Activated naive CD4-positive, alpha-beta T cell treated with anti-CD3 and anti-CD28 coated beads for 36 hours (primary cell): ENCODE data around the gene RASSF8. TPM values are rescaled to one million over a fixed set of nuclear protein-coding genes. Genes with fewer than 3 reads are reported as not detected.
"Not testable (repeated sequence)": the region's sequence is repeated elsewhere in the genome, so short reads cannot be mapped to it uniquely, and the experiment has no call there.

ENCODE experiments used
- CTCF ChIA-PET: fragments of 350-600 bp; sonication (Branson Sonifier 250); formaldehyde crosslinking; loops from one replicate; lab custom pipeline; 2021; ENCODE audit warnings: antibody characterized with exemption; lab: Charles Lee
- DNase-seq: peaks from one replicate; pipeline ENCODE4 v3.0.0-alpha.2; 2020
- H3K27ac Mint-ChIP-seq: one replicate; pipeline ENCODE4 v1.8.0; 2021; ENCODE audit warnings: mild to moderate bottlenecking, mixed read lengths
- H3K27me3 Mint-ChIP-seq: one replicate; pipeline ENCODE4 v1.8.0; 2021; ENCODE audit warnings: low read depth, mixed read lengths
- H3K36me3 Mint-ChIP-seq: one replicate; pipeline ENCODE4 v1.8.0; 2021; ENCODE audit warnings: low read depth, mixed read lengths
- H3K4me1 Mint-ChIP-seq: one replicate; pipeline ENCODE4 v1.8.0; 2021; ENCODE audit warnings: low read depth, mixed read lengths
- H3K4me3 Mint-ChIP-seq: one replicate; pipeline ENCODE4 v1.8.0; 2021; ENCODE audit warnings: mild to moderate bottlenecking, moderate library complexity, mixed read lengths
- H3K9me3 Mint-ChIP-seq: one replicate; pipeline ENCODE4 v1.8.0; 2021; ENCODE audit warnings: mixed read lengths
- intact Hi-C: fragments of 100-400 bp; cut with micrococcal nuclease; formaldehyde crosslinking; loops from one replicate; pipeline ENCODE4 v1.15.1; 2023
- total RNA-seq, 2 experiments: library from RNA; stranded (reverse); gene quantifications; one replicate each; pipeline ENCODE4 v1.2.3, GENCODE V29; 2021

RASSF8 gene
- total RNA-seq, 2 experiments from 2014 or later = 0.32 to 0.81 TPM

- Mint-ChIP-seq H3K4me3 (no peak overlapping the region), H3K36me3 (no peaks in the 10 kb centered on the region), H3K4me1 (no peaks in the 10 kb centered on the region), H3K9me3 (no peaks in the 10 kb centered on the region), H3K27me3 (no peaks in the 10 kb centered on the region), H3K27ac (no peak overlapping the region)
- CTCF ChIA-PET = interaction anchor here (1.3 kb wide), 1 partner anchor 24 kb away, joined by 4 read pairs; no protein-coding TSS in a partner anchor
- intact Hi-C loops = no loop called here
- no peak for DNase-seq
These were observed 97.9 kb downstream of the RASSF8 start for GRCh38 chr12:26056335-26056734.

GRCh38 chr12:26057271-26057670 lies 98.8 kb downstream of the RASSF8 start:
- H3K9me3 Mint-ChIP-seq, intact Hi-C loops, DNase-seq, H3K4me3 Mint-ChIP-seq, H3K27ac Mint-ChIP-seq, H3K36me3 Mint-ChIP-seq, CTCF ChIA-PET, H3K27me3 Mint-ChIP-seq, H3K4me1 Mint-ChIP-seq: not testable (repeated sequence)

DNA sequence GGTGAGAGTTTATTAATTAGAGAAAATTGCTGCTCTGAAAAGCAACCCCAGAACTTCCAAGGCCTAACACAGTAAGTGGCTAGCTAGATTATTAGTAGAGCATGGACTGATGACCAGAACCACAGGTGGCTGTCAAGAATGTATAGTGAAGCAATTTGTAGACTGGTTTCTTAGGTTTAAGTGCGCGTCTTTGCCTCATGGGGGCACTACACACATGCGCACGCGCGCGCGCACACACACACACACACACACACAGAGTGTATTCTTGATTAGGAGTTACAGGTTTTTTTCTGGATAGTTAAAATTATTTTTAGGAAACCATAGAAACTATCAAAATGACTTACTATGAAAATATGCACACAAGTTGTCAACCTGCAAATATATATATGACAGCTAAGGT lies 99.8 kb downstream of the RASSF8 start:
- Mint-ChIP-seq H3K27ac (no peak overlapping the region), H3K27me3 (peaks cover 2% of the 10 kb centered on the region), H3K4me3 (no peak overlapping the region), H3K4me1 (no peaks in the 10 kb centered on the region), H3K9me3 (no peaks in the 10 kb centered on the region), H3K36me3 (no peaks in the 10 kb centered on the region)
- no peak for DNase-seq
- intact Hi-C loops = no loop called here
- CTCF ChIA-PET = interaction anchor here (0.6 to 1.3 kb wide), 3 partner anchors 10 to 42 kb away, joined by 3 to 6 read pairs (median 3); no protein-coding TSS in a partner anchor

DNA sequence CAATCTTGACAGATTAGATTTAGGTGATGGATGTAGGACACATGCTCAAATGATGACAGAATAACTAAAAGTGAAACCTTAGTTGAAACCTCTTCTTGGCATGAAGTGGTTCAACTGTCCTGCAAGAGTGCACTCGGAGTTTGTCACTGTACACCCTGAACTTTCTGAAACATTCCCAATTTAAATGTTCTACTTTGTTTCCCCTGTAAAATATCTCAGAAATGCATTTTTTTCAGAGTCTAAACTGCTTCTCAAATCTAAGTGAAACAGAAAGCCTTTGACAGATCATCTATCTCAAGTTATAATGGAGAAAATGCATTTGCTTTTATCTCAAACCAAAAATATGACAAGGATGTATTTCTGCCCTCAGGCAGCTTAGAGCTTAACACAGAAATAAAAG lies 100.3 kb downstream of the RASSF8 start:
- Mint-ChIP-seq H3K4me3 (no peak overlapping the region), H3K4me1 (no peaks in the 10 kb centered on the region), H3K36me3 (no peaks in the 10 kb centered on the region), H3K27ac (no peak overlapping the region), H3K9me3 (no peaks in the 10 kb centered on the region), H3K27me3 (peaks cover 2% of the 10 kb centered on the region)
- DNase-seq = no peak
- CTCF ChIA-PET = interaction anchor here (0.6 to 1.3 kb wide), 3 partner anchors 10 to 808 kb away, joined by 3 to 6 read pairs (median 4); no protein-coding TSS in a partner anchor
- intact Hi-C loops = no loop called here

DNA sequence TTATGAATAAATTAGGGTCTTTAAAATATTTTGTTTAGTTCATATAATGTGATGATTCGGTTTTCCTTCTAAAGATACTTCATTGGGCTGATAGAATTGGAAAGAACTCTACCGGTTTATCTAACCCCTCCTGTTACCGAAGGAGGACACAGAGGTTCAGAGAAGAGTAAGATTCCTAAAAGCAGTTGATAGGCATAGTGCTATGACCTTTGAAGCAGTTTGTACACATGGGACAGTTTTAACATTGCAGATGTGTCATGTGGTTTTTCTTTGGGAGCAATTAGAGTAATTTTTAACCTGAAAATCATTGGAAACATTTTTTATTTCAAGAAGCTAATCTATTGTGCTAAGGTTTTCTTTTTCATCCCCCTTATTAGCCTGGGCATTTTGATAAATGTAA lies 103.5 kb downstream of the RASSF8 start:
- H3K4me1 Mint-ChIP-seq = no peaks in the 10 kb centered on the region
- H3K4me3 Mint-ChIP-seq = no peak overlapping the region
- H3K27me3 Mint-ChIP-seq = peaks cover 7% of the 10 kb centered on the region
- H3K9me3 Mint-ChIP-seq = no peaks in the 10 kb centered on the region
- intact Hi-C loops = no loop called here
- CTCF ChIA-PET = interaction anchor here (0.5 kb wide), 1 partner anchor 248 kb away, joined by 3 read pairs; no protein-coding TSS in a partner anchor
- DNase-seq = no peak
- H3K36me3 Mint-ChIP-seq = no peaks in the 10 kb centered on the region
- no peak overlapping the region for H3K27ac Mint-ChIP-seq

DNA sequence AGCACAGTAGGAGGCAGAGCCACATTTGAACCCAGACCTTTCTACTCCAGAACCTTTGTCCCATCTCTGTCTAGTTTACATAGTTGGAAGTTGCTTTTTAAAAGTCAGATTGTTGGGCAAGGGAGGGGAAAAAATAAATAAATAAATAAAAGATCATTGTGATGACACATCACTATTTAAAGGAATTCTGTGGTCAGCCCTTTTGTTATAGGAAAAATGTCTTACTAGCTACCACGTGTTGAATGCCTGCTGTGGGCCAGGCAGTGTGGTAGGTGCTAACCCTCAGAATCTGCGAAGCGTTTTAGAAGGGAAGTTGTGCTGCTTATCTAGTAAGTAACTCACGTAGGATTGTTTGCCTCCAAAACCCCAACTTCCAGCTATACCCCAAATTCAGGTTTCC lies 104.1 kb downstream of the RASSF8 start:
- intact Hi-C loops = no loop called here
- DNase-seq = no peak
- Mint-ChIP-seq H3K9me3 (no peaks in the 10 kb centered on the region), H3K27me3 (peaks cover 7% of the 10 kb centered on the region), H3K27ac (no peak overlapping the region), H3K4me1 (no peaks in the 10 kb centered on the region), H3K4me3 (no peak overlapping the region), H3K36me3 (no peaks in the 10 kb centered on the region)
- CTCF ChIA-PET = no interaction called here

DNA sequence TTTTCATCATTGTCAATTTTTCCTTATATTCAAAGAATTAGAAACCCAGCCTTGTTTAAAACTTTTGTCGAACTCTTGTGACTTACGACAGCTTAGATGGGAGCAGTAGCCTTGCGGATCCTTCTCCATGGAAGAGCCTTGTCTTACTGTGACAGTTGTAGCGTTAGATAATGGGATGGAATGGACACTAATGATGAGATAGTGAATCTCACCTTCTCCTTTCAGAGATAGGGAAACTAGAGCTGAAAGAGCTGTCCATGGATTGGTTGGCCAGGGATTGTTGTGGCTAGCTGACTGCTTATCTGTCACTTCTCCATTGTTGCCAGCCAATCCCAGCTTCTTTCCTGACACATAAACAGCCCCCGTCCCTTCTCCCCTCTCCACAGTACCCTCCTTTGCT lies 107.0 kb downstream of the RASSF8 start:
- Mint-ChIP-seq H3K27me3 (peaks cover 7% of the 10 kb centered on the region), H3K4me1 (no peaks in the 10 kb centered on the region), H3K4me3 (no peak overlapping the region), H3K27ac (no peak overlapping the region), H3K9me3 (no peaks in the 10 kb centered on the region), H3K36me3 (no peaks in the 10 kb centered on the region)
- CTCF ChIA-PET = no interaction called here
- intact Hi-C loops = no loop called here
- no peak for DNase-seq

DNA sequence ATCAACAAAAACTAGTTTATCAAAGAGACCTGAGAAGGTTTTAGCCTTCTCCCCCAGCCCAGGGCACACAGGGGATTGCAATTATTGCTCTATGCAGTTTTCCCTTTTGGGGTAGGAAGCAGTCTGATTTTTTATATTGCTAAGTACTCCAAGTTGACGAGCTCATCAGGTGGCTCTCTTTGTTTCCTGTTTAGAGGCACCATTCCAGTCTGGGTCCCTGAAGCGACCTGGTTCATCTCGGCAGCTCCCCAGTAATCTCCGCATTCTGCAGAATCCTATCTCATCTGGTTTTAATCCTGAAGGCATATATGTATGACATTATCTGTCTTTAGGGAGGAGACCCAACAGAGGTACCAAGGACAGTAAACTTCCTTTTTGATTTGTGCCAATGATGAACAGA lies 110.0 kb downstream of the RASSF8 start:
- CTCF ChIA-PET = no interaction called here
- Mint-ChIP-seq H3K27me3 (peaks cover 5% of the 10 kb centered on the region), H3K4me1 (no peaks in the 10 kb centered on the region), H3K4me3 (no peak overlapping the region), H3K27ac (no peak overlapping the region), H3K36me3 (no peaks in the 10 kb centered on the region), H3K9me3 (no peaks in the 10 kb centered on the region)
- DNase-seq = no peak
- intact Hi-C loops = no loop called here

GRCh38 chr12:26069796-26070195 lies 111.3 kb downstream of the RASSF8 start:
- H3K9me3 Mint-ChIP-seq = no peaks in the 10 kb centered on the region
- H3K27me3 Mint-ChIP-seq = peaks cover 5% of the 10 kb centered on the region
- no peaks in the 10 kb centered on the region for H3K36me3 Mint-ChIP-seq
- H3K4me1 Mint-ChIP-seq = no peaks in the 10 kb centered on the region
- intact Hi-C loops = no loop called here
- no peak for DNase-seq
- H3K4me3 Mint-ChIP-seq = no peak overlapping the region
- no peak overlapping the region for H3K27ac Mint-ChIP-seq
- CTCF ChIA-PET = no interaction called here

GRCh38 chr12:26077915-26078702 lies 119.6 kb downstream of the RASSF8 start:
- Mint-ChIP-seq H3K9me3 (peaks cover 1% of the 10 kb centered on the region), H3K4me1 (no peaks in the 10 kb centered on the region), H3K27me3 (peaks cover 3% of the 10 kb centered on the region), H3K36me3 (peaks cover 1% of the 10 kb centered on the region), H3K27ac (no peak overlapping the region), H3K4me3 (no peak overlapping the region)
- no peak for DNase-seq
- CTCF ChIA-PET = no interaction called here
- intact Hi-C loops = no loop called here

- Mint-ChIP-seq H3K27me3 (peaks cover 3% of the 10 kb centered on the region), H3K4me1 (no peaks in the 10 kb centered on the region), H3K36me3 (peaks cover 2% of the 10 kb centered on the region), H3K9me3 (peaks cover 3% of the 10 kb centered on the region), H3K4me3 (no peak overlapping the region), H3K27ac (no peak overlapping the region)
- DNase-seq = no peak
- intact Hi-C loops = no loop called here
- CTCF ChIA-PET = no interaction called here
These were observed 122.4 kb downstream of the RASSF8 start for GRCh38 chr12:26080911-26081310.

GRCh38 chr12:26086936-26087335 lies 128.5 kb downstream of the RASSF8 start:
- no peak for DNase-seq
- Mint-ChIP-seq H3K4me3 (no peak overlapping the region), H3K4me1 (no peaks in the 10 kb centered on the region), H3K36me3 (peaks cover 2% of the 10 kb centered on the region), H3K27me3 (peaks cover 3% of the 10 kb centered on the region), H3K27ac (no peak overlapping the region), H3K9me3 (peaks cover 1% of the 10 kb centered on the region)
- intact Hi-C loops = no loop called here
- CTCF ChIA-PET = interaction anchor here (0.8 kb wide), 1 partner anchor 10 kb away, joined by 3 read pairs; no protein-coding TSS in a partner anchor

DNA sequence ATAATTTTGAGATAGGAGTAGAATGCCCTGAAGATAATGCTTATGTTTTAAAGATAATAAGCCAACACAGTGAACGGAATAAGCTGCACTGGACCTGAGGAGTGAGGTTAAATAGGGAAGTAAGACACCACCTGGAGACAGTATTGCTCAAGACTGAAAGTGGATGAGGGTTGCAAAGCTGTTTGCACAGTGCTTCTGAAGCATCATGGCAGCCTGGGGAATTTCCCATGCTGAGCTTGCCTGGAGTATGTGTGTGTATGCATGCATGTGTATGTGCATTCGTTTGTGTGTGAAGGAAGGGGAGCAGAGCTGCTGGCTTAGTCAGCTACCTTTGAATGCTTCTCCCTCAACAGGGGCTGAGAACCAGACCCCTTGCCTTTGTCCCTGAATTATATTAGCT lies 130.5 kb downstream of the RASSF8 start:
- peak; percentile 7 for DNase-seq
- Mint-ChIP-seq H3K4me3 (no peak overlapping the region), H3K9me3 (peaks cover 1% of the 10 kb centered on the region), H3K4me1 (no peaks in the 10 kb centered on the region), H3K36me3 (no peaks in the 10 kb centered on the region), H3K27ac (no peak overlapping the region), H3K27me3 (no peaks in the 10 kb centered on the region)
- CTCF ChIA-PET = interaction anchor here (1.1 kb wide), 2 partner anchors 8 to 30 kb away, joined by 3 to 4 read pairs; no protein-coding TSS in a partner anchor
- intact Hi-C loops = no loop called here
